Measurements from ENCODE around the gene NACAD. TPM values are rescaled to one million over a fixed set of nuclear protein-coding genes. Genes with fewer than 3 reads are reported as not detected.

Gene NACAD
- total RNA-seq, 4 donors from 2014 or later, result 0.04 to 1.9 (median 0.62) TPM; not detected in 1

DNA sequence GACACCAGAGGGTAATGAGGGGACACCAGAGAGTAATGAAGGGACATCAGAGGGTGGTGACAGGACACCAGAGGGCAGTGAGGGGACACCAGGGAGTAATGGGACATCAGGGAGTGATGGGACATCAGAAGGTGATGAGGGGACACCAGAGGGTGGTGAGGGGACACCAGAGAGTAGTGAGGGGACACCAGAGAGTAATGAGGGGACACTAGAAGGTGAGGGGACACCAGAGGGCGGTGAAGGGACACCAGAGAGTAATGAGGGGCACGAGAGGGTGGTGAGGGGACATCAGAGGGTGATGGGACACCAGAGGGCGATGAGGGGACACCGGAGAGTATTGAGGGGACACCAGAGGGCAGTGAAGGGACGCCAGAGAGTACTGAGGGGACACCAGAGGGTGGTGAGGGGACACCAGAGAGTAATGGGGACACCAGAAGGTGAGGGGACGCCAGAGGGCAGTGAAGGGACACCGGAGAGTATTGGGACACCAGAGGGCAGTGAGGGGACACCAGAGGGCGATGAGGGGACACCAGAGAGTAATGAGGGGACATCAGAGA is 10.6 kb downstream of the NACAD start:
- peaks cover 0 to 8% (median 0%) of the 10 kb centered on the region in 3 donors for H3K4me1 ChIP-seq
- H3K4me3 ChIP-seq, result no peak overlapping the region
- 78 to 93% methylated on average over 8 of the region's 8 CpGs for WGBS, 2 donors
- H3K27ac ChIP-seq, result no peak overlapping the region
- intact Hi-C loops (cut with DNase I), result no loop called here
- no peak for DNase-seq
- H3K9me3 ChIP-seq, result no peaks in the 10 kb centered on the region
- TF ChIP-seq, protein P1, sequence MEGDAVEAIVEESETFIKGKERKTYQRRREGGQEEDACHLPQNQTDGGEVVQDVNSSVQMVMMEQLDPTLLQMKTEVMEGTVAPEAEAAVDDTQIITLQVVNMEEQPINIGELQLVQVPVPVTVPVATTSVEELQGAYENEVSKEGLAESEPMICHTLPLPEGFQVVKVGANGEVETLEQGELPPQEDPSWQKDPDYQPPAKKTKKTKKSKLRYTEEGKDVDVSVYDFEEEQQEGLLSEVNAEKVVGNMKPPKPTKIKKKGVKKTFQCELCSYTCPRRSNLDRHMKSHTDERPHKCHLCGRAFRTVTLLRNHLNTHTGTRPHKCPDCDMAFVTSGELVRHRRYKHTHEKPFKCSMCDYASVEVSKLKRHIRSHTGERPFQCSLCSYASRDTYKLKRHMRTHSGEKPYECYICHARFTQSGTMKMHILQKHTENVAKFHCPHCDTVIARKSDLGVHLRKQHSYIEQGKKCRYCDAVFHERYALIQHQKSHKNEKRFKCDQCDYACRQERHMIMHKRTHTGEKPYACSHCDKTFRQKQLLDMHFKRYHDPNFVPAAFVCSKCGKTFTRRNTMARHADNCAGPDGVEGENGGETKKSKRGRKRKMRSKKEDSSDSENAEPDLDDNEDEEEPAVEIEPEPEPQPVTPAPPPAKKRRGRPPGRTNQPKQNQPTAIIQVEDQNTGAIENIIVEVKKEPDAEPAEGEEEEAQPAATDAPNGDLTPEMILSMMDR (IDR thresholded peaks at IDR 0.05), result no peak
- no peak for TF ChIP-seq POLR2A (IDR thresholded peaks at IDR 0.05)
- H3K36me3 ChIP-seq, result peaks cover 30 to 49% (median 32%) of the 10 kb centered on the region in 3 donors
- no peaks in the 10 kb centered on the region for H3K27me3 ChIP-seq

DNA sequence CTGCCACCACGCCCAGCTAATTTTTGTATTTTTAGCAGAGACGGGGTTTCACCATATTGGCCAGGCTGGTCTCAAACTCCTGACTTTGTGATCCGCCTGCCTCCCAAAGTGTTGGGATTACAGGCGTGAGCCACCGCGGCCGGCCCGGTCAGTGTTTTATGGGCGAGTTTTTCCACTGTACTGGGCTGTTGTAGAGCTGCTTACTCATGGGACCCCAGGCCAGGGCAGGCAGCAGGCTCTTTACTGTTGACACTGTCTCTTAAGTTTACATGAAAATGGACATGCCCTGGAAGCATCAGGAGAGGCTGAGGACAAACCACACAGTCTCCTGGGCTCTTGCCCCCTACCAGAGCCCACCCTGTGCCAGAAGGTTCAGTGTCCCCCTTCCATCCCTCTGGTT is 11.2 kb downstream of the NACAD start:
- Histone ChIP-seq H3K4me1 (peaks cover 0 to 14% (median 0%) of the 10 kb centered on the region in 3 donors), H3K27ac (no peak overlapping the region), H3K4me3 (no peak overlapping the region), H3K9me3 (no peaks in the 10 kb centered on the region), H3K27me3 (no peaks in the 10 kb centered on the region), H3K36me3 (peaks cover 30 to 55% (median 32%) of the 10 kb centered on the region in 3 donors)
- intact Hi-C loops (cut with DNase I), result no loop called here
- no peak for DNase-seq
- 83 to 91% methylated on average over 2 to 6 of the region's 9 CpGs for WGBS, 2 donors
- no peak for TF ChIP-seq POLR2A (IDR thresholded peaks at IDR 0.05)
- TF ChIP-seq, protein P1 (IDR thresholded peaks at IDR 0.05), result no peak

DNA sequence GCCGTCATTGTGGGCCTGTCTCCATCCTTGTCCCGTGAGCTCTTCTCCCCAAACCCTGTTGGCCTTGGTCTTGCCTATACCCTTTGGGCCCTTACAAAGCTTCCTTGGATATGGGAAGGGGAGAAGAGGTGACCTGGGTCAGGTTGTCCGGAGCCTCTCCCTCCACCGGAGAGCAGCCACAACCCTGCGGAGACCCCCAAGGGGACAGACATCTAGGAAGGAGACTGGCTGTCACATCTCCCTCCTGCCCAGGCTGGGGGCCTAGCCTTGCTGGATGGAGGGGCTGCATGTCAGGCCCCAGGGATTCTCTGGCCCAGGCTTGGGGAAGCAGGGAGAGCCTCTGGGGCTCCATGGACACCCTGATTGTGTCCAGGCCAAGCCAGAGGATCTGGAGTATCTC is 11.8 kb downstream of the NACAD start:
- no peak overlapping the region for H3K4me3 ChIP-seq
- intact Hi-C loops (cut with DNase I), result no loop called here
- no peaks in the 10 kb centered on the region for H3K27me3 ChIP-seq
- no peaks in the 10 kb centered on the region for H3K9me3 ChIP-seq
- WGBS, 2 donors, result 86 to 100% methylated on average over 2 to 3 of the region's 5 CpGs
- peaks cover 0 to 20% (median 1%) of the 10 kb centered on the region in 3 donors for H3K4me1 ChIP-seq
- no peak overlapping the region for H3K27ac ChIP-seq
- H3K36me3 ChIP-seq, result peaks cover 30 to 62% (median 32%) of the 10 kb centered on the region in 3 donors
- DNase-seq, result no peak
- TF ChIP-seq POLR2A (IDR thresholded peaks at IDR 0.05), result no peak
- TF ChIP-seq, protein P1 (IDR thresholded peaks at IDR 0.05), result no peak

DNA sequence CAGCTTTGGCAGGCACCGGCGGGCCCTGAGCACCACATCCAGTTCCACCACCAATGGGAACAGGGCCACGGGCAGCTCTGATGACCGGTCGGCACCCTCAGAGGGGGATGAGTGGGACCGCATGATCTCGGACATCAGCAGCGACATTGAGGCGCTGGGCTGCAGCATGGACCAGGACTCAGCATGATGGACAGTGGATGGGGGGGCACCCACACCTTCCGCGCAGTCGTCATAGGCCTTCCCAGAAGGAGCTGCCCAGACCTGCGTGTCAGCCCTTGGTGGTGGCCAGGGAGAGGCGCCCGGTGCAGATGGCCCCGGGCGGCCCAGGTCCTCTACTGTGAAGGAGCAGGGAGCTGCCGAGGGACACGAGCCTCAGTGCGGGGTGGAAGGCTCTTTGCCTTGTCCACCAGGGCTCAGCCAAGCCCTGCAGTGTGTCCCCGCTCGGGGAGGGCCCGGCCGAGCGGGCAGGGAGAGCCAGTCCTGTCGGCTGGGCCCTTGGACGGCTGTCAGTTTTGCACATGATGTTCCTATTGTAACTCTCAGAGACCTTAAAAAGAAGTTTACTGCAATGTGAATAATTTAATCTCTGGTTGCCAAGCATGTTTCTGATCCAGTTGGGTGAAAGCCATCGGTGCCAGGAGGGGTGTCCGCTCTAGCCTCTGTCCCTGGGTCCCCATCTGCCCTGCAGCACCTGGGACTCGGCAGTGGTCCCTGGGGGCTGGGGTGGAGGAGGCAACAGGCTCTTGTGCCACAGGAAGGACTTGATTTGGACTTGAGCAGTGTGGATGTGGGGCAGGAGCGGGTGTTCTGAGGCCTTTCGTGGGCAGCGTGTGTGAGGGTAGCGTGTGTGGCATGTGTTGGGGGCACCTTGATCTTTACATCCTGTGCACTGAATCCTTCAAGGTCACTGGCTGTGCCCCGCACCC is 12.6 kb downstream of the NACAD start:
- intact Hi-C loops (cut with DNase I), result no loop called here
- Histone ChIP-seq H3K27ac (no peak overlapping the region), H3K9me3 (no peaks in the 10 kb centered on the region), H3K4me3 (no peak overlapping the region), H3K36me3 (peaks cover 30 to 70% (median 32%) of the 10 kb centered on the region in 3 donors), H3K27me3 (no peaks in the 10 kb centered on the region), H3K4me1 (peaks cover 3 to 20% (median 5%) of the 10 kb centered on the region in 3 donors)
- DNase-seq, result no peak
- TF ChIP-seq, protein P1 (IDR thresholded peaks at IDR 0.05), result no peak
- TF ChIP-seq POLR2A (IDR thresholded peaks at IDR 0.05), result no peak
- WGBS, 2 donors, result 86 to 90% methylated on average over 5 to 9 of the region's 35 CpGs

DNA sequence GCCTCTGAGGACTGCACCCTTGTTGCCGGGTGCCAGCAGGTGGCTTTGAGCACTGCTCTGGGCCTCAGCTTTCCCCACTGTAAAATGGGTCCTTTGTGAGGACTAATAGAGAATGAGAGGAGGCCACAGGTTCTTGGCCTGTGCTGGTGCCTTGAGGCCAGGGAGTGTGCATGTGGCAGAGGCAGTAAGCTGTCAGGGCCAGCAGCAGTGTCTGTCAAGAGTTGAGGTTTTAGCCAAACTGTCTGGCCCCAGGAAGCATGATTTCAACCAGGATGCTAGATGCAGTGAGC is 13.5 kb downstream of the NACAD start:
- Histone ChIP-seq H3K27ac (no peak overlapping the region), H3K9me3 (no peaks in the 10 kb centered on the region), H3K4me1 (peaks cover 3 to 20% (median 5%) of the 10 kb centered on the region in 3 donors), H3K4me3 (no peak overlapping the region), H3K36me3 (peaks cover 30 to 78% (median 32%) of the 10 kb centered on the region in 3 donors), H3K27me3 (no peaks in the 10 kb centered on the region)
- WGBS, 2 donors, result no CpG with 5 or more reads among the region's 1 CpG
- intact Hi-C loops (cut with DNase I), result no loop called here
- no peak for DNase-seq
- TF ChIP-seq POLR2A (IDR thresholded peaks at IDR 0.05), result no peak
- TF ChIP-seq, protein P1 (IDR thresholded peaks at IDR 0.05), result no peak
